Parathyroid adenoma (tissue), 2 donors: ENCODE results near the gene SYNDIG1.

Experiments
- H2AFZ ChIP-seq: fragments of 300-600 bp; sonication (generic); one replicate; pipeline ENCODE4 v1.7.0; 2017; ENCODE audit warnings: antibody characterized with exemption, mild to moderate bottlenecking
- H3K27ac ChIP-seq: fragments of 300-600 bp; sonication (generic); one replicate; pipeline ENCODE4 v1.7.0; 2017
- H3K27me3 ChIP-seq: fragments of 300-600 bp; sonication (generic); one replicate; pipeline ENCODE4 v1.7.0; 2017; ENCODE audit warnings: low read length; ENCODE audit not compliant: control insufficient read depth, insufficient read depth
- H3K36me3 ChIP-seq: fragments of 300-600 bp; sonication (generic); one replicate; pipeline ENCODE4 v1.7.0; 2017; ENCODE audit warnings: low read length; ENCODE audit not compliant: control insufficient read depth, insufficient read depth
- H3K4me1 ChIP-seq: fragments of 300-600 bp; sonication (generic); one replicate; pipeline ENCODE4 v1.7.0; 2017; ENCODE audit warnings: control low read depth
- H3K4me2 ChIP-seq: fragments of 300-600 bp; sonication (generic); one replicate; pipeline ENCODE4 v1.7.0; 2017; ENCODE audit warnings: low read length
- H3K4me3 ChIP-seq: fragments of 300-600 bp; sonication (generic); one replicate; pipeline ENCODE4 v1.7.0; 2017; ENCODE audit warnings: low read depth, low read length
- H3K79me2 ChIP-seq: fragments of 300-600 bp; sonication (generic); one replicate; pipeline ENCODE4 v1.7.0; 2017; ENCODE audit warnings: control low read depth
- H3K9ac ChIP-seq: fragments of 300-600 bp; sonication (generic); one replicate; pipeline ENCODE4 v1.7.0; 2017; ENCODE audit warnings: mild to moderate bottlenecking
- H3K9me3 ChIP-seq: fragments of 300-600 bp; sonication (generic); one replicate; pipeline ENCODE4 v1.7.0; 2017; ENCODE audit warnings: low read length; ENCODE audit not compliant: control insufficient read depth
- CTCF ChIP-seq: fragments of 300-600 bp; sonication (generic); IDR thresholded peaks from one replicate; pipeline ENCODE4 v1.7.0; 2017; ENCODE audit warnings: antibody characterized with exemption, mild to moderate bottlenecking
- donor health status: primary hyperparathyroidism.

SYNDIG1 gene

DNA sequence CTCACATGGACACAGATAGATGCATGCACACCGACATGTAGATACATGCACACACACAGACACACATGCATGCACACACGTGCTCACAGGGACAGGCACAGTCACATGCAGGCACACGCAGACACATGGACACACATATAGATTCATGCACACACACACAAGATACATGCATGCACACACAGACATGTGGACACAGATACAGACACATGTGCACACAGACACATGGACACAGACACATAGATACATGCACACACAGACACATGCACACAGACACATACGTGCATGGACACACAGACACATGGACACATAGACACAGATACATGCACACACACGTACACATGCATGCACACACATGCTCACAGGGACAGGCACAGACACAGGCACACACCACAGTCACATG lies 19.8 kb downstream of the SYNDIG1 start:
- Histone ChIP-seq H3K4me2 (no peak overlapping the region), H2AFZ (no peak overlapping the region), H3K27ac (no peak overlapping the region), H3K79me2 (no peaks in the 10 kb centered on the region), H3K4me1 (no peaks in the 10 kb centered on the region), H3K9me3 (no peaks in the 10 kb centered on the region), H3K36me3 (no peaks in the 10 kb centered on the region), H3K4me3 (no peak overlapping the region), H3K9ac (no peak overlapping the region), H3K27me3 (no peaks in the 10 kb centered on the region)
- TF ChIP-seq CTCF: no peak

DNA sequence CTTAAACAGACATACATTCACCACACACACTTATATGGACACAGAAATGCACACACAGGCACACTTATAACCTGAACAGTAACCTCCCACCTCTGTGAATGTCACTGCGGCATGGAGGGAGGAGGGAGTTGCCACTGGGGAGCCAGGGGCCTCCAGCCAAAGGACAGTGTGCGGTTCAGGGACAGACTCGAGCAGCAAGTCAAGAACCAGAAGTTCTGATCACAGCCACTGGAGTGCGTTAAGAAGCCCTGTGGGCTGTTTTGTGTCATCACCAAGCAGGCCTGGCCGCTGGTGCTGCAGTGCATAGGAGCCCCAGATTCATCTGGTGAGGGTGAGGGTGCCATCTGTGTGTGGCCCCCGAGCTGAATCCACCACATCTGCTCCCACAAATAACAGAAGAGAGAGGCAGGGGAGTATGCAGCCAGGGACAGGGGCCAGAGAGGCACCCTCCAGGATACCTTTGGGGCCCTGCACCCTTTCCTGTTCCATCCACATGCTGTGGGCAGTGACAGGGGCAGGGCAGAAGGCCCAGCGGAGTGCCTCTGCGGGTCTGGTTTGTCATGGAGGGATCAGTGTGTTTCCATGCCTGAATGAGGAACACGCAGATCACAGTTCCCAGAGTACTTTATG lies 20.3 kb downstream of the SYNDIG1 start:
- no peak overlapping the region for H3K4me2 ChIP-seq
- H3K4me3 ChIP-seq: no peak overlapping the region
- H3K27ac ChIP-seq: no peak overlapping the region
- no peak for TF ChIP-seq CTCF
- no peak overlapping the region for H2AFZ ChIP-seq
- no peaks in the 10 kb centered on the region for H3K79me2 ChIP-seq
- H3K9ac ChIP-seq: no peak overlapping the region
- no peaks in the 10 kb centered on the region for H3K27me3 ChIP-seq
- H3K4me1 ChIP-seq: no peaks in the 10 kb centered on the region
- no peaks in the 10 kb centered on the region for H3K9me3 ChIP-seq
- H3K36me3 ChIP-seq: no peaks in the 10 kb centered on the region

GRCh38 chr20:24490598-24490997 lies 21.2 kb downstream of the SYNDIG1 start:
- H3K4me3 ChIP-seq: no peak overlapping the region
- H3K27me3 ChIP-seq: no peaks in the 10 kb centered on the region
- H3K36me3 ChIP-seq: no peaks in the 10 kb centered on the region
- H3K9ac ChIP-seq: no peak overlapping the region
- no peaks in the 10 kb centered on the region for H3K4me1 ChIP-seq
- no peak overlapping the region for H3K27ac ChIP-seq
- H2AFZ ChIP-seq: no peak overlapping the region
- no peak for TF ChIP-seq CTCF
- H3K79me2 ChIP-seq: no peaks in the 10 kb centered on the region
- no peaks in the 10 kb centered on the region for H3K9me3 ChIP-seq
- H3K4me2 ChIP-seq: no peak overlapping the region

DNA sequence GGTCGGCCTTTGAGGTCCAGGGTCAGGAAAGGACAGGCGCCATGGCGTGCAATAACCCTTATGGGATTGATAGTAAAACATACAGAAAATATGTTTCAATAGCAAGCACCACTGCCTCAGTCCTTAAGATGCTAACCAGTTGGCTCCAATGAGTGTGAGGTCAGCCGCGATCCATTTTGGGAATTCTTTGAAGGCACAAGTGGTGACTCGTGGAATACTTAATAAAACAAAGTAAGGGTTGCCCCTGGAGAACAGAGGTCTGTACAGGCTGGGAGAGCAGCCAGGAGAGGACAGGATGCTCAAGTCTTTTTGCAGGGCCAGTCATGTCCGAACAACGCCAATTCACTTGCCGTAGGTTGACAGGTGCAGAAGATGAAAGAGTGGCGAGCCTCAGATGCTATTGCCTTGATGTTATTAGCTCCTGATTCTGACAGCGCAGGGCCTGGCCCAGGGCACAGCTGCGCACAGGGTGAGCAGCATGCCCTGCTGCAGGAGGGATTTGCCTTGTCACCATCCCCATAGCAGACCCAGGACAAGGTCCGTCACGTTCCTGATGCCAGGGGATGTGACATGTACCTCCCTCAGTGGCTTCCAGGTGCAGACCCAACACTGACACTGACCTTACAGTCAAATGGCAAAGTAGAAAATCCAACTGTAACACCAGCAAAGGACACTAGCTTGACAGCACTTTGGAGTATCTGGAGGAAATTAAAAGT lies 21.8 kb downstream of the SYNDIG1 start:
- Histone ChIP-seq H2AFZ (no peak overlapping the region), H3K4me1 (no peaks in the 10 kb centered on the region), H3K9ac (no peak overlapping the region), H3K4me2 (no peak overlapping the region), H3K79me2 (no peaks in the 10 kb centered on the region), H3K36me3 (no peaks in the 10 kb centered on the region), H3K27ac (no peak overlapping the region), H3K9me3 (no peaks in the 10 kb centered on the region), H3K27me3 (no peaks in the 10 kb centered on the region), H3K4me3 (no peak overlapping the region)
- no peak for TF ChIP-seq CTCF
